ENCODE measurements around the gene ANGEL1. TPM values are rescaled to one million over a fixed set of nuclear protein-coding genes. Genes with fewer than 3 reads are reported as not detected.

Gene ANGEL1
- total RNA-seq, 1 experiment from 2014 or later: 19.1 TPM

DNA sequence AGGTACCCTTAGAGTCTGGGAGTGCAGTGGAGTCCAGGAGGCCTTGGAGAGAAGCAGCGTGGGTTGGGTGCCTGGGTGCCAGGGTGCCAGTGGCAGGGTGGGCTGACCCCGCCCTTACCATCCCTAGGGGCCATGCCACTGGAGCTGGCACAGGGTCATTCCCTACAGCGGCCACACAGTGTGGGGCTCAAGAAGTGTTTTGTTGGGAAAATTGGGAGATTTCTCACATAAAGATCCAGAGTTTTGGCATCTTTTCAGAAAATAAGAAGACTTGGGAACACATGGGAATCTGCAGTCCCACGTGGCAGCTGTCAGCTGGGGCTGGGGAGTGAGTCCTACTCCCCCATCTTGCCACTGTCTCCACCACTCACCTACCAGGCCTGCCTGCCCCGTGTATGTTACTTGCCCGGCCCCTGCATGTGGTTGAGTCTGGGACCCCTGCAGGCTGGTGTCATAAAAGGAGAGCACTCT, 47.2 kb downstream of the ANGEL1 start:
- H3K36me3 ChIP-seq (ENCODE audit: control insufficient read depth, insufficient read depth, low read length): no peaks in the 10 kb centered on the region; the same call in 1 of the 2 replicates
- intact Hi-C loops (cut with micrococcal nuclease; ENCODE audit: unreplicated experiment): no loop called here
- DNase-seq (ENCODE audit: low read depth, low spot score) (no peak), ATAC-seq (no peak)
- H3K27ac ChIP-seq (ENCODE audit: low read length): no peak overlapping the region
- in situ Hi-C loops (cut with HindIII; ENCODE audit: low pct_unique_long_range_greater_than_20kb, low sequenced_read_pairs): no loop called here
- H3K27me3 ChIP-seq (ENCODE audit: control insufficient read depth, insufficient read depth, low read length): no peaks in the 10 kb centered on the region
- H3K9me3 ChIP-seq (ENCODE audit: control insufficient read depth, insufficient read depth, low read depth, low read length): no peaks in the 10 kb centered on the region
- no peaks in the 10 kb centered on the region for H3K4me1 ChIP-seq (ENCODE audit: control insufficient read depth, insufficient read depth, low read length)
- ChIA-PET POLR2A (no interaction called here), CTCF (no interaction called here)
- H3K4me3 ChIP-seq (ENCODE audit: low read depth in 2 of 2, low read length in 2 of 2): no peak overlapping the region
- BruUV-seq (replicated peaks): no TSS peak
- TF ChIP-seq TCF7L2 (IDR thresholded peaks at IDR 0.05; ENCODE audit: low read depth, low read length) (no peak), POLR2AphosphoS5 (IDR thresholded peaks at IDR 0.05; ENCODE audit: low read depth, low read length) (no peak), SIN3A (IDR thresholded peaks at IDR 0.05; ENCODE audit: borderline replicate concordance, insufficient read depth, low read depth, low read length) (no peak)
- TF ChIP-seq, protein P1, sequence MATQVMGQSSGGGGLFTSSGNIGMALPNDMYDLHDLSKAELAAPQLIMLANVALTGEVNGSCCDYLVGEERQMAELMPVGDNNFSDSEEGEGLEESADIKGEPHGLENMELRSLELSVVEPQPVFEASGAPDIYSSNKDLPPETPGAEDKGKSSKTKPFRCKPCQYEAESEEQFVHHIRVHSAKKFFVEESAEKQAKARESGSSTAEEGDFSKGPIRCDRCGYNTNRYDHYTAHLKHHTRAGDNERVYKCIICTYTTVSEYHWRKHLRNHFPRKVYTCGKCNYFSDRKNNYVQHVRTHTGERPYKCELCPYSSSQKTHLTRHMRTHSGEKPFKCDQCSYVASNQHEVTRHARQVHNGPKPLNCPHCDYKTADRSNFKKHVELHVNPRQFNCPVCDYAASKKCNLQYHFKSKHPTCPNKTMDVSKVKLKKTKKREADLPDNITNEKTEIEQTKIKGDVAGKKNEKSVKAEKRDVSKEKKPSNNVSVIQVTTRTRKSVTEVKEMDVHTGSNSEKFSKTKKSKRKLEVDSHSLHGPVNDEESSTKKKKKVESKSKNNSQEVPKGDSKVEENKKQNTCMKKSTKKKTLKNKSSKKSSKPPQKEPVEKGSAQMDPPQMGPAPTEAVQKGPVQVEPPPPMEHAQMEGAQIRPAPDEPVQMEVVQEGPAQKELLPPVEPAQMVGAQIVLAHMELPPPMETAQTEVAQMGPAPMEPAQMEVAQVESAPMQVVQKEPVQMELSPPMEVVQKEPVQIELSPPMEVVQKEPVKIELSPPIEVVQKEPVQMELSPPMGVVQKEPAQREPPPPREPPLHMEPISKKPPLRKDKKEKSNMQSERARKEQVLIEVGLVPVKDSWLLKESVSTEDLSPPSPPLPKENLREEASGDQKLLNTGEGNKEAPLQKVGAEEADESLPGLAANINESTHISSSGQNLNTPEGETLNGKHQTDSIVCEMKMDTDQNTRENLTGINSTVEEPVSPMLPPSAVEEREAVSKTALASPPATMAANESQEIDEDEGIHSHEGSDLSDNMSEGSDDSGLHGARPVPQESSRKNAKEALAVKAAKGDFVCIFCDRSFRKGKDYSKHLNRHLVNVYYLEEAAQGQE (IDR thresholded peaks at IDR 0.05; ENCODE audit: insufficient read depth in 1 of 2, low read depth in 2 of 2, low read length in 1 of 2): no peak
- TF ChIP-seq, protein P2, sequence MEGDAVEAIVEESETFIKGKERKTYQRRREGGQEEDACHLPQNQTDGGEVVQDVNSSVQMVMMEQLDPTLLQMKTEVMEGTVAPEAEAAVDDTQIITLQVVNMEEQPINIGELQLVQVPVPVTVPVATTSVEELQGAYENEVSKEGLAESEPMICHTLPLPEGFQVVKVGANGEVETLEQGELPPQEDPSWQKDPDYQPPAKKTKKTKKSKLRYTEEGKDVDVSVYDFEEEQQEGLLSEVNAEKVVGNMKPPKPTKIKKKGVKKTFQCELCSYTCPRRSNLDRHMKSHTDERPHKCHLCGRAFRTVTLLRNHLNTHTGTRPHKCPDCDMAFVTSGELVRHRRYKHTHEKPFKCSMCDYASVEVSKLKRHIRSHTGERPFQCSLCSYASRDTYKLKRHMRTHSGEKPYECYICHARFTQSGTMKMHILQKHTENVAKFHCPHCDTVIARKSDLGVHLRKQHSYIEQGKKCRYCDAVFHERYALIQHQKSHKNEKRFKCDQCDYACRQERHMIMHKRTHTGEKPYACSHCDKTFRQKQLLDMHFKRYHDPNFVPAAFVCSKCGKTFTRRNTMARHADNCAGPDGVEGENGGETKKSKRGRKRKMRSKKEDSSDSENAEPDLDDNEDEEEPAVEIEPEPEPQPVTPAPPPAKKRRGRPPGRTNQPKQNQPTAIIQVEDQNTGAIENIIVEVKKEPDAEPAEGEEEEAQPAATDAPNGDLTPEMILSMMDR (IDR thresholded peaks at IDR 0.05): no peak

DNA sequence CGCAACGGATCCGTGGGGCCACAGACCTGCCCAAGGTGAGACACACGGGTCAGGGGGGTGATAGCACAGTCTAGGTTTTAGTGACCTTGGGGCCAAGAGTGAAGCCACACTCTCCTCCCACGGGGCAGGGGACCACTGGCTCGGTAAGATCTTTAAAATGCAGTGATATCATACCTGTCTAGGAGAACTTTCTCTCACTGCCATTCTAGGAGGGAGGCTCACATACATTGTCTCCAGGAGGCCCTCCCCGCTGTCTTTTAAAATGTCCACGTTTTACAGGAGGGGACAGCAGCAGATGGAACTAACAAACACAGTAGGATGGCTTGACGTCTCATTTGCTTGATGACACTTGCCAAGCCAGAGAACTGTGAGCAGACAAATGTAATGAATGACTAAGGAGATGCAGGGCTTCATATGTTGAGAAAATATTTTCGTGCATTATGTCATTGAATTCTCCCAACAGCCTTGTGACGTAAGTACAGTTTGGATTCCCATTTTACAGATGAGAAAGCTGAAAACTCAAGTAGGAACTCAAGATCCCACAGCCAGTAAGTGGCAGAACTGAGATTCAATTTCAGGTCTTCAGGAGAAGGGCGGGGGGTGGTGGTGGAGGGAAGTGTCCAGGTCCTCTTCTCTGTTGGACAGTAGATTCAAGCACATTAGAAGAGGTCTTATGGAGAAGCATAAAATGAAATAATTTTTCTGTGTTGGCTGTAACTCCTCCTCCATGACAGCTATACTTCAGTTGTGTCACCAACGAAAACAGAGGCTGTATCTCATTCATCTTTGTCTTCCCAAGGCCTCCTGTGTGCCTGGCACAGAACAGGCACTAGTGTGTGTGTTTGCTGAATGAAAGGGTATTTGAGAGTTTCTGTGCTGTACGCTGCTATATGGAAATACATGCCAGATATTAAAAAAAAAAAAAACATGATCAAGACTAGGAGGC, 49.3 kb downstream of the ANGEL1 start:
- Histone ChIP-seq H3K9me3 (ENCODE audit: control insufficient read depth, insufficient read depth, low read depth, low read length) (no peaks in the 10 kb centered on the region), H3K4me1 (ENCODE audit: control insufficient read depth, insufficient read depth, low read length) (no peaks in the 10 kb centered on the region), H3K36me3 (ENCODE audit: control insufficient read depth, insufficient read depth, low read length) (no peaks in the 10 kb centered on the region; the same call in 1 of the 2 replicates), H3K27ac (ENCODE audit: low read length) (no peak overlapping the region), H3K27me3 (ENCODE audit: control insufficient read depth, insufficient read depth, low read length) (no peaks in the 10 kb centered on the region), H3K4me3 (ENCODE audit: low read depth in 2 of 2, low read length in 2 of 2) (no peak overlapping the region)
- CTCF ChIA-PET: no interaction called here
- POLR2A ChIA-PET: no interaction called here
- TF ChIP-seq, protein P1 (IDR thresholded peaks at IDR 0.05; ENCODE audit: insufficient read depth in 1 of 2, low read depth in 2 of 2, low read length in 1 of 2): no peak
- no peak for TF ChIP-seq POLR2AphosphoS5 (IDR thresholded peaks at IDR 0.05; ENCODE audit: low read depth, low read length)
- TF ChIP-seq, protein P2 (IDR thresholded peaks at IDR 0.05): no peak
- DNase-seq (ENCODE audit: low read depth, low spot score): no peak
- ATAC-seq: no peak
- BruUV-seq (replicated peaks): no TSS peak
- in situ Hi-C loops (cut with HindIII; ENCODE audit: low pct_unique_long_range_greater_than_20kb, low sequenced_read_pairs): no loop called here
- intact Hi-C loops (cut with micrococcal nuclease; ENCODE audit: unreplicated experiment): no loop called here

Data from Panc1 (cell line).